HCT116 (cell line): Measurements from ENCODE around the gene KTN1. TPM values are rescaled to one million over a fixed set of nuclear protein-coding genes. Genes with fewer than 3 reads are reported as not detected.

ENCODE experiments used
- ATAC-seq: fragments of 200-7000 bp; cut with Tn5 transposase; 2 replicates; pipeline ENCODE4 v1.9.1; 2020; ENCODE audit warnings: mild to moderate bottlenecking, moderate library complexity
- BruUV-seq: library from RNA; stranded (reverse); fragments of 400-500 nt; replicated peaks from 2 replicates; lab custom pipeline; 2021; lab: Mats Ljungman, UMichigan
- CTCF ChIA-PET: fragments of 300-600 bp; sonication (Branson Sonifier 250); formaldehyde crosslinking; loops from one replicate; lab custom pipeline; 2021; ENCODE audit warnings: antibody characterized with exemption; lab: Charles Lee
- POLR2A ChIA-PET: fragments of 300-600, 350-600 bp; sonication (Branson Sonifier 250); formaldehyde crosslinking; loops from one replicate; lab custom pipeline; 2021; ENCODE audit warnings: antibody characterized with exemption; lab: Charles Lee
- RAD21 ChIA-PET, 2 experiments: fragments of 300-600 bp; sonication (Branson Sonifier 250); formaldehyde crosslinking; loops; one replicate each; lab custom pipeline; 2023; ENCODE audit warnings: low total read pairs in 2 of 2; ENCODE audit not compliant: uncharacterized antibody in 2 of 2, unreplicated experiment in 2 of 2, low non-redundant PET in 1 of 2; lab: Charles Lee
- DNase-seq: peaks from one replicate; pipeline ENCODE4 v3.0.0-alpha.2; 2010; ENCODE audit warnings: low read depth, low spot score
- H2AFZ ChIP-seq: fragments of 200-600 bp; shearing (Covaris generic), sonication (generic); 2 replicates; pipeline ENCODE4 v1.6.1; 2017; ENCODE audit warnings: low read depth, mixed run types, mixed read lengths, antibody characterized with exemption, low read length; ENCODE audit not compliant: poor library complexity, severe bottlenecking
- H3K27ac ChIP-seq: 2 replicates; pipeline ENCODE4 v1.5.1; 2012; ENCODE audit warnings: low read depth, low read length
- H3K27me3 ChIP-seq: fragments of 200-600 bp; sonication (generic); 2 replicates; pipeline ENCODE4 v1.6.1; 2016; ENCODE audit warnings: mixed run types, low read length, mixed read lengths; ENCODE audit not compliant: insufficient read depth
- H3K36me3 ChIP-seq, 2 experiments: fragments of 200-500 bp in 1 of 2; fragments of 200-600 bp in 1 of 2; sonication (Bioruptor generic) in 1 of 2; sonication (generic) in 1 of 2; 2 replicates each; pipeline versions ENCODE4 v1.5.1 to v1.6.1; 2014 to 2016; ENCODE audit warnings: low read length in 2 of 2, inconsistent platforms in 1 of 2, mixed read lengths in 1 of 2, mixed run types in 1 of 2; ENCODE audit not compliant: insufficient read depth in 2 of 2, control insufficient read depth in 1 of 2
- H3K4me1 ChIP-seq, 2 experiments: fragments of 200-600 bp in 1 of 2; sonication (generic) in 1 of 2; 2 replicates each; pipeline versions ENCODE4 v1.5.1 to v1.6.1; 2012 to 2017; ENCODE audit warnings: low read length in 2 of 2, inconsistent platforms in 1 of 2, mild to moderate bottlenecking in 1 of 2, mixed read lengths in 1 of 2, mixed run types in 1 of 2, moderate library complexity in 1 of 2; ENCODE audit not compliant: insufficient read depth in 2 of 2, control insufficient read depth in 1 of 2
- H3K4me2 ChIP-seq: fragments of 200-600 bp; sonication (generic); 2 replicates; pipeline ENCODE4 v1.6.1; 2017; ENCODE audit warnings: mixed run types, low read length, mixed read lengths
- H3K4me3 ChIP-seq, 2 experiments: fragments of 200-600 bp in 1 of 2; sonication (generic) in 1 of 2; replicated peaks in 1 of 2; 2 replicates each; pipeline ENCODE4 v1.5.1; 2011 to 2016; ENCODE audit warnings: low read length in 2 of 2, control low read depth in 1 of 2, low read depth in 1 of 2, mild to moderate bottlenecking in 1 of 2, mixed read lengths in 1 of 2, mixed run types in 1 of 2
- H3K79me2 ChIP-seq: fragments of 200-600 bp; sonication (generic); 2 replicates; pipeline ENCODE4 v1.6.1; 2017; ENCODE audit warnings: mild to moderate bottlenecking, mixed run types, low read length, moderate library complexity, mixed read lengths; ENCODE audit not compliant: insufficient read depth
- H3K9ac ChIP-seq: fragments of 200-600 bp; sonication (generic); 2 replicates; pipeline ENCODE4 v1.6.1; 2016; ENCODE audit warnings: low read length, mixed read lengths
- H3K9me2 ChIP-seq: fragments of 200-600 bp; sonication (generic), shearing (Covaris generic); 2 replicates; pipeline ENCODE4 v1.6.1; 2017; ENCODE audit warnings: mixed run types, mild to moderate bottlenecking, moderate library complexity; ENCODE audit not compliant: insufficient read depth
- H3K9me3 ChIP-seq, 2 experiments: fragments of 200-500 bp in 1 of 2; fragments of 200-600 bp in 1 of 2; sonication (Bioruptor generic) in 1 of 2; sonication (generic) in 1 of 2; 2 replicates each; pipeline ENCODE4 v1.6.1; 2014 to 2017; ENCODE audit warnings: low read length in 2 of 2, mixed read lengths in 2 of 2, inconsistent platforms in 1 of 2, low read depth in 1 of 2, mild to moderate bottlenecking in 1 of 2, mixed run types in 1 of 2, moderate library complexity in 1 of 2; ENCODE audit not compliant: control insufficient read depth in 1 of 2, insufficient read depth in 1 of 2
- H4K20me1 ChIP-seq: fragments of 200-600 bp; sonication (generic), shearing (Covaris generic); 2 replicates; pipeline ENCODE4 v1.6.1; 2017; ENCODE audit warnings: mixed run types, mild to moderate bottlenecking, moderate library complexity; ENCODE audit not compliant: insufficient read depth
- CBX3 ChIP-seq: IDR thresholded peaks from 2 replicates; pipeline ENCODE4 v1.6.1; 2012; ENCODE audit warnings: low read depth
- CEBPB ChIP-seq: IDR thresholded peaks from 2 replicates; pipeline ENCODE4 v1.6.1; 2012; ENCODE audit warnings: low read depth
- EGR1 ChIP-seq: IDR thresholded peaks from 2 replicates; pipeline ENCODE4 v1.6.1; 2012; ENCODE audit warnings: low read depth
- EZH2 ChIP-seq: fragments of 200-600 bp; sonication (generic); IDR thresholded peaks from 2 replicates; pipeline ENCODE4 v1.6.1; 2017; ENCODE audit warnings: antibody characterized with exemption, mixed run types
- EZH2phosphoT487 ChIP-seq: fragments of 200-600 bp; IDR thresholded peaks from 2 replicates; pipeline ENCODE4 v1.6.1; 2018; ENCODE audit warnings: antibody characterized with exemption, borderline replicate concordance
- FOSL1 ChIP-seq: IDR thresholded peaks from 2 replicates; pipeline ENCODE4 v1.6.1; 2012; ENCODE audit warnings: low read depth
- POLR2AphosphoS5 ChIP-seq: IDR thresholded peaks from 2 replicates; pipeline ENCODE4 v1.6.1; 2011; ENCODE audit warnings: mild to moderate bottlenecking, low read depth, low read length, moderate library complexity
- SP1 ChIP-seq: IDR thresholded peaks from 2 replicates; pipeline ENCODE4 v1.6.1; 2012; ENCODE audit warnings: low read depth
- SRF ChIP-seq: IDR thresholded peaks from 2 replicates; pipeline ENCODE4 v1.6.1; 2012; ENCODE audit warnings: low read depth
- TCF7L2 ChIP-seq: IDR thresholded peaks from 2 replicates; pipeline ENCODE4 v1.7.0; 2011; ENCODE audit warnings: borderline replicate concordance, inconsistent platforms; ENCODE audit not compliant: insufficient read depth, insufficient read length; ENCODE audit errors: extremely low read depth
- YY1 ChIP-seq: IDR thresholded peaks from 2 replicates; pipeline ENCODE4 v1.6.1; 2011; ENCODE audit warnings: low read length, low read depth, moderate library complexity, mild to moderate bottlenecking; ENCODE audit not compliant: insufficient replicate concordance; ENCODE audit errors: extremely low read depth
- ZFX ChIP-seq: fragments of 450-650 bp; IDR thresholded peaks from 2 replicates; pipeline ENCODE4 v1.6.1; 2017
- ZNF274 ChIP-seq: fragments of 200-500 bp; sonication (Bioruptor generic); IDR thresholded peaks from 2 replicates; pipeline ENCODE4 v1.6.1; 2014; ENCODE audit warnings: mild to moderate bottlenecking, low read depth, low read length, inconsistent platforms
- intact Hi-C: fragments of 100-400 bp; cut with micrococcal nuclease; formaldehyde crosslinking; loops from 2 replicates; pipeline ENCODE4 v1.10.0; 2022
- total RNA-seq: library from RNA; stranded (reverse); gene quantifications from one replicate; pipeline ENCODE4 v1.2.1, GENCODE V29; 2021; ENCODE audit not compliant: unreplicated experiment
- TF ChIP-seq, protein P1 (sequence below): IDR thresholded peaks from 2 replicates; pipeline ENCODE4 v1.6.1; 2012
- TF ChIP-seq, protein P2 (sequence below), 3 experiments: fragments of 200-600 bp in 1 of 3; sonication (generic) in 1 of 3; IDR thresholded peaks in 2 of 3; conservative IDR thresholded peaks in 1 of 3; 2 replicates each; pipeline ENCODE4 v1.5.1; 2012 to 2017; ENCODE audit warnings: low read depth in 2 of 3, low read length in 2 of 3, antibody characterized with exemption in 1 of 3, borderline replicate concordance in 1 of 3, control low read depth in 1 of 3, mild to moderate bottlenecking in 1 of 3, mixed read lengths in 1 of 3, mixed run types in 1 of 3, moderate library complexity in 1 of 3; ENCODE audit not compliant: insufficient read depth in 1 of 3
- TF ChIP-seq, protein P3 (sequence below): IDR thresholded peaks from 2 replicates; pipeline ENCODE4 v1.6.1; 2012

KTN1 gene
- total RNA-seq, 1 experiment from 2014 or later: 105 TPM

DNA sequence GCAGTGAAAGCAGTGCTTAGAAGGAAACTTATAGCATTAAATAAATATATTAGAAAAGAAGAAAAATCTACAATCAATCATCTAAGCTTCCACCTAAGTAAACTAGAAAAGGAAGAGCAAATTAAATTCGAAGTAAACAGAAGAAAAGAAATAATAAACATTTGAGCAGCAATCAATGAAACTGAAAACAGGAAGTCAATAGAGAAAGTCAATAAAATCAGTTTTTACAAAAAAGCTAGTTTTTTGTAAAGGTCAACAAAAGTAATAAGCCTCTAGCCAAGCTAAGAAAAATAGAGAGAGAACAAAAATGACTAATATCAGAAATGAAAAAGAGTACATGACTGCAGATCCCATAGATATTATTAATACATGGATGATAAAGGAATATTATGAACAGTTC is 34.2 kb upstream of the KTN1 start:
- Histone ChIP-seq H3K36me3 (no peaks in the 10 kb centered on the region), H4K20me1 (no peaks in the 10 kb centered on the region), H3K4me2 (no peak overlapping the region), H2AFZ (no peak overlapping the region), H3K27ac (no peak overlapping the region), H3K9me2 (no peaks in the 10 kb centered on the region), H3K79me2 (no peaks in the 10 kb centered on the region), H3K9me3 (no peaks in the 10 kb centered on the region), H3K4me1 (peaks cover 7 to 9% of the 10 kb centered on the region in 2 experiments), H3K4me3 (no peak overlapping the region), H3K27me3 (no peaks in the 10 kb centered on the region), H3K9ac (no peak overlapping the region)
- ATAC-seq: no peak
- TF ChIP-seq SRF: no peak
- TF ChIP-seq FOSL1: no peak
- TF ChIP-seq, protein P1, sequence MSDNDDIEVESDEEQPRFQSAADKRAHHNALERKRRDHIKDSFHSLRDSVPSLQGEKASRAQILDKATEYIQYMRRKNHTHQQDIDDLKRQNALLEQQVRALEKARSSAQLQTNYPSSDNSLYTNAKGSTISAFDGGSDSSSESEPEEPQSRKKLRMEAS: no peak
- TF ChIP-seq, protein P2, sequence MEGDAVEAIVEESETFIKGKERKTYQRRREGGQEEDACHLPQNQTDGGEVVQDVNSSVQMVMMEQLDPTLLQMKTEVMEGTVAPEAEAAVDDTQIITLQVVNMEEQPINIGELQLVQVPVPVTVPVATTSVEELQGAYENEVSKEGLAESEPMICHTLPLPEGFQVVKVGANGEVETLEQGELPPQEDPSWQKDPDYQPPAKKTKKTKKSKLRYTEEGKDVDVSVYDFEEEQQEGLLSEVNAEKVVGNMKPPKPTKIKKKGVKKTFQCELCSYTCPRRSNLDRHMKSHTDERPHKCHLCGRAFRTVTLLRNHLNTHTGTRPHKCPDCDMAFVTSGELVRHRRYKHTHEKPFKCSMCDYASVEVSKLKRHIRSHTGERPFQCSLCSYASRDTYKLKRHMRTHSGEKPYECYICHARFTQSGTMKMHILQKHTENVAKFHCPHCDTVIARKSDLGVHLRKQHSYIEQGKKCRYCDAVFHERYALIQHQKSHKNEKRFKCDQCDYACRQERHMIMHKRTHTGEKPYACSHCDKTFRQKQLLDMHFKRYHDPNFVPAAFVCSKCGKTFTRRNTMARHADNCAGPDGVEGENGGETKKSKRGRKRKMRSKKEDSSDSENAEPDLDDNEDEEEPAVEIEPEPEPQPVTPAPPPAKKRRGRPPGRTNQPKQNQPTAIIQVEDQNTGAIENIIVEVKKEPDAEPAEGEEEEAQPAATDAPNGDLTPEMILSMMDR (IDR thresholded peaks at IDR 0.05 in 2 of 3, conservative IDR thresholded peaks at IDR 0.05 in 1 of 3; ENCODE audit: borderline replicate concordance in 1 of 3, insufficient read depth in 1 of 3, low read depth in 2 of 3, low read length in 2 of 3): no peak
- TF ChIP-seq SP1: no peak
- no peak for TF ChIP-seq TCF7L2
- no peak for TF ChIP-seq EZH2
- no peak for TF ChIP-seq EGR1
- no peak for TF ChIP-seq ZNF274
- TF ChIP-seq EZH2phosphoT487: no peak
- TF ChIP-seq ZFX: no peak
- TF ChIP-seq, protein P3, sequence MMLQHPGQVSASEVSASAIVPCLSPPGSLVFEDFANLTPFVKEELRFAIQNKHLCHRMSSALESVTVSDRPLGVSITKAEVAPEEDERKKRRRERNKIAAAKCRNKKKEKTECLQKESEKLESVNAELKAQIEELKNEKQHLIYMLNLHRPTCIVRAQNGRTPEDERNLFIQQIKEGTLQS: no peak
- TF ChIP-seq POLR2AphosphoS5: no peak
- TF ChIP-seq CBX3: no peak
- no peak for TF ChIP-seq CEBPB
- TF ChIP-seq YY1: no peak
- intact Hi-C loops: no loop called here
- ChIA-PET RAD21 (interaction anchor here in 1 of 2 experiments (0.6 kb wide), 1 partner anchor 110 kb away, joined by 4 read pairs; no protein-coding TSS in a partner anchor), POLR2A (interaction anchor here (0.6 kb wide), 1 partner anchor 9 kb away, joined by 6 read pairs; no protein-coding TSS in a partner anchor), CTCF (no interaction called here)
- DNase-seq: no peak
- BruUV-seq: no TSS peak
